ENCODE measurements around the gene PARD3B. TPM values are rescaled to one million over a fixed set of nuclear protein-coding genes. Genes with fewer than 3 reads are reported as not detected.

PARD3B gene
- polyA plus RNA-seq, 3 donors: not detected

- H3K36me3 Mint-ChIP-seq: no peaks in the 10 kb centered on the region
- Histone ChIP-seq H3K27ac (ENCODE audit: low read depth in 1 of 2, low read length in 2 of 2) (no peak overlapping the region), H4K20me1 (ENCODE audit: insufficient read depth, low read length) (no peaks in the 10 kb centered on the region), H3K36me3 (replicated peaks in 1 of 2; ENCODE audit: control insufficient read depth in 1 of 2, insufficient read depth in 2 of 2, low read length in 2 of 2) (no peaks in the 10 kb centered on the region), H3K4me1 (ENCODE audit: control insufficient read depth in 1 of 2, insufficient read depth in 2 of 2, low read length in 2 of 2) (no peaks in the 10 kb centered on the region), H3K27me3 (ENCODE audit: control insufficient read depth in 2 of 2, insufficient read depth in 2 of 2, low read length in 2 of 2) (no peaks in the 10 kb centered on the region), H2AFZ (ENCODE audit: insufficient read depth, low read depth, low read length, poor library complexity, severe bottlenecking) (no peak overlapping the region), H3K9me3 (replicated peaks in 1 of 2; ENCODE audit: control insufficient read depth in 1 of 2, insufficient read depth in 1 of 2, low read length in 2 of 2) (no peaks in the 10 kb centered on the region), H3K9ac (ENCODE audit: insufficient read depth, low read length, poor library complexity, severe bottlenecking) (no peak overlapping the region), H3K4me2 (replicated peaks; ENCODE audit: extremely low read depth, low read length, poor library complexity, severe bottlenecking) (no peak overlapping the region), H3K79me2 (ENCODE audit: insufficient read depth, low read length) (no peaks in the 10 kb centered on the region), H3K4me3 (replicated peaks in 1 of 3; ENCODE audit: low read depth in 2 of 3, low read length in 3 of 3) (no peak overlapping the region)
- DNase-seq: no peak
- H3K27ac Mint-ChIP-seq: no peak overlapping the region
- no CpG with 5 or more reads among the region's 1 CpG for WGBS (ENCODE audit: insufficient coverage)
- H3K27me3 Mint-ChIP-seq (ENCODE audit: low read depth in 3 of 3): peaks cover 0 to 1% (median 1%) of the 10 kb centered on the region in 3 donors
- H3K9me3 Mint-ChIP-seq: peaks cover 0 to 3% (median 0%) of the 10 kb centered on the region in 7 donors
- no peak for TF ChIP-seq CTCF (IDR thresholded peaks at IDR 0.05)
- H3K4me3 Mint-ChIP-seq: no peak overlapping the region
- H3K4me1 Mint-ChIP-seq: no peaks in the 10 kb centered on the region
- intact Hi-C loops (cut with micrococcal nuclease): no loop called here
Measured at GRCh38 chr2:204695506-204695905, 150.2 kb downstream of the PARD3B start.

GRCh38 chr2:204696124-204696523 lies 150.8 kb downstream of the PARD3B start:
- no peaks in the 10 kb centered on the region for H3K4me1 ChIP-seq (ENCODE audit: control insufficient read depth in 1 of 2, insufficient read depth in 2 of 2, low read length in 2 of 2)
- H3K4me2 ChIP-seq (replicated peaks; ENCODE audit: extremely low read depth, low read length, poor library complexity, severe bottlenecking): no peak overlapping the region
- H3K27ac Mint-ChIP-seq: no peak overlapping the region
- H4K20me1 ChIP-seq (ENCODE audit: insufficient read depth, low read length): no peaks in the 10 kb centered on the region
- H2AFZ ChIP-seq (ENCODE audit: insufficient read depth, low read depth, low read length, poor library complexity, severe bottlenecking): no peak overlapping the region
- no peak overlapping the region for H3K4me3 Mint-ChIP-seq
- H3K4me3 ChIP-seq (replicated peaks in 1 of 3; ENCODE audit: low read depth in 2 of 3, low read length in 3 of 3): no peak overlapping the region
- no peaks in the 10 kb centered on the region for H3K79me2 ChIP-seq (ENCODE audit: insufficient read depth, low read length)
- intact Hi-C loops (cut with micrococcal nuclease): no loop called here
- DNase-seq: no peak
- H3K9me3 Mint-ChIP-seq: peaks cover 0 to 3% (median 0%) of the 10 kb centered on the region in 7 donors
- peaks cover 0 to 1% (median 1%) of the 10 kb centered on the region in 3 donors for H3K27me3 Mint-ChIP-seq (ENCODE audit: low read depth in 3 of 3)
- H3K9ac ChIP-seq (ENCODE audit: insufficient read depth, low read length, poor library complexity, severe bottlenecking): no peak overlapping the region
- no peaks in the 10 kb centered on the region for H3K4me1 Mint-ChIP-seq
- H3K27ac ChIP-seq (ENCODE audit: low read depth in 1 of 2, low read length in 2 of 2): no peak overlapping the region
- no peaks in the 10 kb centered on the region for H3K27me3 ChIP-seq (ENCODE audit: control insufficient read depth in 2 of 2, insufficient read depth in 2 of 2, low read length in 2 of 2)
- H3K36me3 ChIP-seq (replicated peaks in 1 of 2; ENCODE audit: control insufficient read depth in 1 of 2, insufficient read depth in 2 of 2, low read length in 2 of 2): no peaks in the 10 kb centered on the region
- WGBS (ENCODE audit: insufficient coverage): 93% methylated on average over 3 of the region's 5 CpGs
- H3K9me3 ChIP-seq (replicated peaks in 1 of 2; ENCODE audit: control insufficient read depth in 1 of 2, insufficient read depth in 1 of 2, low read length in 2 of 2): no peaks in the 10 kb centered on the region
- no peaks in the 10 kb centered on the region for H3K36me3 Mint-ChIP-seq
- TF ChIP-seq CTCF (IDR thresholded peaks at IDR 0.05): no peak

Measured in CD14-positive monocyte (primary cell).